ENCODE results near the gene SEMA4B.

- no peak for TF ChIP-seq CTCF (IDR thresholded peaks at IDR 0.05)
- TF ChIP-seq POLR2A (IDR thresholded peaks at IDR 0.05) = no peak
Observed at GRCh38 chr15:90187257-90187868, 13.8 kb upstream of the SEMA4B start.
